Glomerular visceral epithelial cell (primary cell): Measurements from ENCODE around the gene ZNF8.
"Not testable (repeated sequence)": the region's sequence is repeated elsewhere in the genome, so short reads cannot be mapped to it uniquely, and the experiment has no call there.

Experiments used
- DNase-seq: peaks from one replicate; pipeline ENCODE4 v3.0.0-alpha.2; 2016; ENCODE audit errors: extremely low spot score

ZNF8 gene

DNA sequence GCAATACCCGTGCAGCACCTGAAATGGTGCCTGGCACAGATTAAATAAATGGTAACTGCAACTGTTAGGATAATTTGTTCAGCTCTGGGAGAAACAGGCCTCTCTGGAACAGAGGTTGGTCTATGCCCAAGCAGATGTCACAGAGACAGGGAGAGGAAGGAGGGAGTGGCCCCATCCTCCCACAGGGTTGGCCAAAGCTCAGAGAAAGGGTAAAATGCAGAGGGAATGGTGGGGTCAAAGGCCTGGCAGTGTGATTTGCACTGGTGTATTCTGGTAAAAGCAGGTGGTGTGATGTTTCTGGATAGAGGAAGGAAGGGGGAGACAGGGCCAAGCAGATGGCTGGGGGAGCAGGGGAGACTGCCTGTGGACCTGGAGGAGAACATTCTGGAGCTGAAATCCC lies 57.5 kb downstream of the ZNF8 start:
- DNase-seq: no peak

DNA sequence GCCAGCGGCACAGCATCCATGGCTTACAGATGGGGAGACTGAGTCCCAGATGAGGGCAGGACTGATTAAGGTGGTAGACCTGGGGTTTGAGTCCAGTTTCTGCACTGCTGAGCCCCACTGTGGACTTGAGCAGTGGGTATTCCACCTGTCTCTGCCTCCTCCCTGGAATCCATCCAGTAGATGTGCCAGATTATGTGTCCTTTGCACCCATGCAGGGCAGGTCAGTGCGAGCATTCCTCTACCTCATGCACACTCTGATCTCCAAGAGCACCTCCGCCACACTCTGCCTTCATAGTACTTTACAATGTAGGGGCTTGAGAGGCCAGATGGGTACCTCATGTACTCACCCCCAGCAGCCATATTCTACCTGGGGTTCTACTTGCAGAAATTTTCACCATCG lies 58.1 kb downstream of the ZNF8 start:
- no peak for DNase-seq

DNA sequence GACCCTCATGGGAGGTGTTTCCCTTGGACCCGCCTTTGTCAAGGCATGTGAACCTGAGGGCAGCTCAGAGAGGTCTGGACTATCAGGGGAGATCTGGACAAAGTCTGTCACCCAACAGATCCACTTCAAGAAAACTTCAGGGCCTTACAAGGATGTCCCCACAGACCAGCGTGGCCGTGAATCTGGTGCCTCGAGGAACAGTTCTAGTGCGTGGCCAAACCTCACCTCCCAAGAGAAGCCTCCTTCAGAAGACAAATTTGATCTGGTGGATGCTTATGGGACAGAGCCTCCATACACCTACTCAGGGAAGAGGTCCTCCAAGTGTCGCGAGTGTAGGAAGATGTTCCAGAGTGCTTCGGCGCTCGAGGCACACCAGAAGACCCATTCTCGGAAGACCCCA lies 59.6 kb downstream of the ZNF8 start:
- no peak for DNase-seq

DNA sequence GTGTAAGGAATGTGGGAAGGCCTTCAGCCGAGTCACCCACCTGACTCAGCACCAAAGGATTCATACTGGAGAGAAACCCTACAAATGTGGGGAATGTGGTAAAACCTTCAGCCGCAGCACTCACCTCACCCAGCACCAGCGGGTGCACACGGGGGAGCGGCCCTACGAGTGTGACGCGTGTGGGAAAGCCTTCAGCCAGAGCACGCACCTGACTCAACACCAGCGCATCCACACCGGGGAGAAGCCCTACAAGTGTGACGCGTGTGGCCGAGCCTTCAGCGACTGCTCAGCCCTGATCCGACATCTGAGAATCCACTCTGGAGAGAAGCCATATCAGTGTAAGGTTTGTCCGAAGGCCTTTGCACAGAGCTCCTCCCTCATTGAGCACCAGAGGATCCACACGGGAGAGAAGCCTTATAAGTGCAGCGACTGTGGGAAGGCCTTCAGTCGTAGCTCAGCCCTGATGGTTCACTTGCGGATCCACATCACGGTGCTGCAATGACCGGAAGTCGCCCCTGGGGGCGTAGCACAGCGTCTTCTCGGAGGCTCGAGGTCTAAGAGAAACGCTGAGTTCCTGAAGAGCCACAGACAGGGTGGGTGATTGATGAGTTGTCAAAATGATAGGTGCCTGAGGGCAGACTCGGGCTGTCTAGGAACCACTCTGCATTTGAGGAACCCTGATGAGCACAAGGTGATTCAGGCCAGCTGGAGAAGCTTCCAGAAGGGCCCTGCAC lies 60.2 kb downstream of the ZNF8 start:
- DNase-seq: no peak

DNA sequence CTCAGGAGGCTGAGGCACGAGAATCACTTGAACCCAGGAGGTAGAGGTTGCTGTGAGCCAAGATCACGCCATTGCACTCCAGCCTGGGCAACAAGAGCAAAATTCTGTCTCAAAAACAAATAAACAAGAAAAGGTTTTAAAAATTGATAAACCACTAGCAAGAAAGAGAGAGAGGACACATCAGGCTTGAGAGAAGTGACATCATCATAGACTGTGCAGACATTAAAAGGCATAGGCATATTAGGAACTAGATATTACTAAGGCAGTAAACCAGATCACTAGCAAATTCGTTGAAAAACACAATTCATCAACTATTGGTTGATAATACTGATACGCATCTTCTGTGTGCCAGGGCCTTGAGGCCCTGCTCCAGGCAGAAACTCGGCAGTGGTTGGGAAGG lies 66.8 kb downstream of the ZNF8 start:
- no peak for DNase-seq

DNA sequence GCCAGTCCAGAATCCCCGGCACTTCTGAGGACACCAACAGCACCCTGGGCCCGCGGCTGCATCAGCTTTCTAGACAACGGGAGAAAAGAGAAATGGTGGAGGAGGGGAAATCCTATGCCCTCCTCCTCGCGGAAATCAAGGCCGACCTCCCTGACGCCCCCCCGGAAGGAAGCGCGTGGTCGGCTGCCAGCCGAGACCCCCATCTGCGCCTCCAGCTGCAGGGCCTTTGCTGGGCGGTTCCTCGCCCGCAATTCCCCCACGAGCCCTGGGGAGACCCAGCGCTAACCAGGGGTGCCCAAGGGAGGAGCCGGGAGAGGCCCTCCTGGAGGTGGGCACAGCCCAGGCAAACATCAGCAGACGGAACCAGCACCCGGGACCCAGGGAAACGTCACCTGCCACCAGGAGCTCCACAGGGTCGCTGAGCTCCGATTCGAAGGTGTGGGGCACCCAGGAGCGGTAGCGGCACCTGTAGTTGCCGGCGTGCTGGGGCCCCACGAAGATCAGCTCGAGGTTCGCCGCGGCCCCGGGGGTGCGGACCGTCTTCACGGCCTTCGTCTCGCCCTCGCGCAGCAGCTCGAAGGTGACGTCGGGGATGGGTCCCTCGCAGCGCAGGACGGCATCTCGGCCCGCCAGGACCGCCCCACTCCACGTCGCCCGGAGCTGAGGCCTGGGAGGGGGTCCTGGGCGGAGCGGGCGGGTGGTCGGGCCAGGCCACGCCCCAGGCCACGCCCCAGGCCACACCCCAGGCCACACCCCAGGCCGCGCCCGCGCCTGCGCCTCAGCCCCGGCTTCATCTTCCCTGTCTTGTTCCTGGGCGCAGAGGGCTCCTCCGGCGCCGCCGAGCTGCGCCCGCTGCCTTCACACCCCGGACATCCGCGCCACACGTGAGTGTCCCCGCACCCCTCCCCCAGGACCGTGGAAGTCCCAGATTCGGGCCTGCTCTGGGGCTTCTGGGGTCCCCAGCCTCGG lies 68.5 kb downstream of the ZNF8 start:
- DNase-seq: peak; percentile 87

DNA sequence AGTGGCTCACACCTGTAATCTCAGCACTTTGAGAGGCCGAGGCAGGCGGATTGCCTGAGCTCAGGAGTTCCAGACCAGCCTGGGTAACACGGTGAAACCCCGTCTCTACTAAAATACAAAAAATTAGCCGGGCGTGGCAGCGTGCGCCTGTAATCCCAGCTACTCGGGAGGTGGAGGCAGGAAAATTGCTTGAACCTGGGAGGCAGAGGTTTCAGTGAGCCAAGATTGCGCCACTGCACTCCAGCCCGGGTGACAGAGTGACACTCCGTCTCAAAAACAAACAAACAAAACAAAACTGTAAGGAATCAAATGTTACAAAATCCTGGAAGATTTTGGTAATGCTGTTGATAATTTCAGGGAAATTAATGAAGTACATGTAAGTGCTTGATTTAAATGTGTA lies 69.3 kb downstream of the ZNF8 start:
- DNase-seq: not testable (repeated sequence)

DNA sequence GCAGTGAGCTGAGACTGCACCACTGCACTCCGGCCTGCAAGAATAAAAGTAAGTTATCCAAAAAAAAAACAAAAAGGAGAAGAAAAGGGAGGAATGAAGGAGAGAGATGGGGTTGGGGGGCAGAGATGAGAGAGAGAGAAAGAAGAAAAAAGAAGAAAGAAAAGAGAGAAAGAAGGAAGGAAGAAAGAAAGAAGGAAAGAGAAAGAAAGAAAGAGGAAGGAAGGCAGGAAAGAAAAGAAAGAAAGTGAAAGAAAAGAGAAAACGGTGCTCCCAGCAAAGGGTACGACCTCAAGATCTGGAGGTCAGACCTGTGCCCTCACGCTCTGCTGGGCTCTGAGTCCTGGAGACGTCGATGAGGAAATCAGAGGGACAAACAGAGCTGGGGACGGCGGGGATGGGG lies 70.8 kb downstream of the ZNF8 start:
- DNase-seq: no peak

DNA sequence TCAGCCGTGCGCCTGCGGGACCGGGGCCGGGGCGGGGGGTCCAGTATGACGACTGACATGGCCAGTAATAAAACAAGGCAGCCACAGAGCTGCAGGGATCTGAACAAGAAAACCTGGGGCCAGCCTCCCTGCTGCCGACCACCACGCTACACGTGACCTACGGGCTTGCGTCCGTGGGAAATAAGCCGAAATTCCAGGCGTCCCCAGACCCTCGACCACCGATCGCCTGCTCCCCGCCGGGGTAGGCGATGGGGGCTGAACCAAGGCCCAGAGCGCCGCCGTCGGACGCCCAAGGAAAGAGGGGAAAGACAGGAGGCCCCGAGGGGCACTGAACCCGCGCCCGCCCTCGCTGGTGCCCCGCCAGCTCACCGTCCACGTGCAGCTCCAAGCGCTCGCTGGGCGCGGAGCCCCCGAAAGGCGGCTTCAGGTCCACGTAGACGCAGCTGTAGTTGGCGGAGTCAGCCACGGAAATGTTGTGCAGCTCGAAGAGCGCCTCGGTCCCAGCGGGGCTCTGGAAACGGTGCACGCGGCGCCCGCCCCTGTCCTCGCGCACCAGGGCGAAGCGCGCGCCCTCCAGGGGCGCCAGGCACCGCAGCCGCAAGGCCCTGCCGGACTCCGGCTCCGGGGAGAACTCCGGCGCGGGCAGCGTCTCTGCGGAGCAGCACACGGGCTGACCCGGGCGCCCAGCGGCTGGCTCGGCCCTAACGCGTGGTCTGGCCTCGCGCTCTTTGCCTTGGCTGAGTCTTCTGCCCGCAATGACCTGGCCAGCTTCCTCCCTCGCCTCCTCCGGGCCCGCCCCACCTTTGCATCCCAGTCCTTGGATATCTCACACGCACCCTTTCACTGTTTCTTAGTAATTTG lies 71.5 kb downstream of the ZNF8 start:
- no peak for DNase-seq

DNA sequence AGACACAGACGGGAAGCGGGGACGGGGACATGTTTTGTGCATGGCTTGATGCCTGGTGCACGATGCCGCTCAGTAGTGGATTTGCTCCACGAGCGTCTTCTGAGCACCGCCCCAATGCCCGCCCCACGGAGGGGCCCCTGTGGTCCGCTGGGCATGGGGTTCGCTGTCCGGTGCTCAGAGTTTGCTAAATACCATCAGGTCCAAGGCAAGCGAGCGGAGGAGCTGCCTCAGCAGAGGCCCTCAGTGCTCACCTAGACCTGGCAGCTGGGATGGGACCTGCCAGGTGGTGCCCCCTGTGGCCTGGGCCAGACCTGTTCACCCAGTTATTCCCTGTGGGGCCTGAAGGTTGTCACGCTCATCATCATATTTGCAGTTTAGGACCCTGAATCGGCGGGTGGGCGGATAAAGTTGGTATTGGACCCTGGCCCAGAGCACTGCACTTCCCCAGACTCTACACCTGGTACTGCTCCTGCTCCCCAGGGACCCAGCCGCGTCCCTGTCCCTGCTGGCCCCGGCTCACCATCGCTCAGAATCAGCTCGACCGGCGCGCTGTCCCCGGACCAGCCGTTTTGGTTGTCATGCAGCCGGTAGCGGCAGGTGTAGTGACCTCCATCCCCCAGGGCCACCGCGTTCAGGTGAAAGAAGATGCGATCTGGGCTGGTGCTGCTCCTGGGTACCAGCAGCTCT lies 72.3 kb downstream of the ZNF8 start:
- no peak for DNase-seq

DNA sequence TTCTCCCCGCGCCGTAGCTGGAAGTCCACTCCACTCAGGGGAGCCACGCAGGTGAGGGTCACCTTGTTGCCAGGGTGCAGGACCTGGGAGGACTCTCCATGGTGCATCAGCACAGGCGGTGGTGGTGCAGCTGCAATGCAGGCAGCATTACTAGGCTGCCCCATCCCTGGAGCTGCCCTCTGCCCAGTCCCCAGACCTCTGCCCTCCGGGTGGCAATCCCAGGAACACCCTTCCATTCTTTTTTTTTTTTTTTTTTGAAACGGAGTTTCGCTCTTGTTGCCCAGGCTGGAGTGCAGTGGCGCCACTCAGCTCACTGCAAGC lies 72.8 kb downstream of the ZNF8 start:
- no peak for DNase-seq

DNA sequence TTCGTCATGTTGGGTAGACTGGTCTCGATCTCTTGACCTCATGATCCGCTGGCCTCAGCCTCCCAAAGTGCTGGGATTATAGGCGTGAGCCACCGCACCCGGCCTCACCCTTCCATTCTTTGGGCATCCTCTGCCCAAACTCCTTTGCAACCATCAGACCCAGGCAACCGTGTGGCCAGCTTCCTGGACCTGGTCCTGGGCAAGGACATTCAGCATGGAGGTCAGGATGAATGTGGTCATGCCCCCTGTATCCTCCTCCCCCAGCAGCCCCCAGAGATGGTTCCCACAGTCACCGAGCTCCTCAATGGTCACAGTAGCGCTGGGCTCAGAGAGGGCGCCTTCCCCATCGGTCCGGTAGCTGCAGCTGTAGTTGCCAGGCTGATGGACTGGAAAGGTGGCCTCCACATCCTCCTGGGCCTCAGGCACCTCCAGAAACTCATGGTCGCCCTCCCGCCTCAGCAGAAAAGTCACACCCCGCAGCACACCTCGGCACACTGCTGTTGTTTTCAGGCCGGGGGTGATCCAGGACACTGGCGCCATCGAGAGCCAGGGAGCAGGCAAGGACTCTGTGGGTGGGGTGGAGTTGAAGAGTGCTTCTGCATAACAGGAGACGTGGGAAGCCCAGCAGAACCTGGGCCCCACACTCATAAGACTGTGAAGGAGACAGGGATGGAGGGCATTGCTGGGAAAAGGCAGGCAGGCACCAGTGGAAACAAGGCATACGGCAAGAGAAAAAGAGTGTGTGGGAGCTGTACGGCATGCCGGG lies 73.4 kb downstream of the ZNF8 start:
- no peak for DNase-seq
